HG03460 (cell line): ENCODE data around the gene RINT1.

Experiments used
- ATAC-seq: cut with Tn5 transposase; IDR thresholded peaks from one replicate; pipeline ENCODE4 v1.9.1; 2021; ENCODE audit not compliant: unreplicated experiment

Gene RINT1

DNA sequence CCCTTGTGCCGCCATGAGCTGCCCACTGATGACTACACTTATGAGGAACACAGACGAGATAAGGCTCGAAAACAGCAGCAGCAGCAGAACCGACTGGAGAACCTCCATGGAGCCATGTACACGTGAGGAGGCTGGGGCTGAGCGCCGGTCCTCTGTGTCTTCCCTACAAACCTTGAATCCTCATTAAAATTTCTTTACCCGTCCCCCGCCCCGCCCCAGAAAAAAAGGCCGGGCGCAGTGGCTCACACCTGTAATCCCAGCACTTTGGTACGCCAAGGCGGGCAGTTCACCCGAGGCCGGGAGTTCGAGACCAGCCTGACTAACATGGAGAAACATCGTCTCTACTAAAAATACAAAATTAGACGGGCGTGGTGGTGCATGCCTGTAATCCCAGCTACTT is 1.5 kb upstream of the RINT1 start:
- no peak for ATAC-seq

DNA sequence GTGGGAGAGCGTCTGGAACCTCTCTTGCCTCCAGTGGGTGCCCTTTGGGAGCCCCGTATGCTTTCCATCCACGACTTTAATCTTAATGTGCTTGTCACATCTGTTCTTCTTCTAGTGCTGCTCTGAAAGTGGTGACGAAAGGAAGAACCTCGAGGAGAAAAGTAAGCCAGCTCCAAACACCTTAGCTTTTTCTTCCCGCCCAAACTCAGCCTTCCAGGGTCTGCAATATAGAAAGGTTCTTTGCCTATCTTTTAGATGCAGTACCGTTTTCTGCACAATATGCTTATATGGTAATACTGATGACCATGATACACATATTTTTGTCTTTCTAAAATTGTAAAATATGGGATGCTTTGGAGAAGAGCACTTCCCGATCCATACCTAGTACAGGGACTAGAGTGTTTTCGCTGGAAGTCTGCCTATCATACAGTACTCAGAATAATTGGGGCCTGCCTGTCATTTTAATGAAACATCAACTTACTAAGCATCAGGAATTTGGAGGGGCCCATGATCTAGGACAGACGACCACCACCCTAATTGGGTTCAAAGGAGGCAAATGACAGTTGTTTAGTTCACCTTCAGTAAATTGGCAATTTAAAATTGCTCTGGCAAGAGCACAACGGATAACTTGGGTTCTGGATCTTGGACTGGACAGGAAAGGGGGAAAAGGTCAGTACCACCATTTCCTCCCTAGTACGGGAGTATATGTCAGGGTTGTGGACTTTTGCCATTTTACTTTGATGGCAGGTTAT is 884 bp downstream of the RINT1 start:
- ATAC-seq: no peak

DNA sequence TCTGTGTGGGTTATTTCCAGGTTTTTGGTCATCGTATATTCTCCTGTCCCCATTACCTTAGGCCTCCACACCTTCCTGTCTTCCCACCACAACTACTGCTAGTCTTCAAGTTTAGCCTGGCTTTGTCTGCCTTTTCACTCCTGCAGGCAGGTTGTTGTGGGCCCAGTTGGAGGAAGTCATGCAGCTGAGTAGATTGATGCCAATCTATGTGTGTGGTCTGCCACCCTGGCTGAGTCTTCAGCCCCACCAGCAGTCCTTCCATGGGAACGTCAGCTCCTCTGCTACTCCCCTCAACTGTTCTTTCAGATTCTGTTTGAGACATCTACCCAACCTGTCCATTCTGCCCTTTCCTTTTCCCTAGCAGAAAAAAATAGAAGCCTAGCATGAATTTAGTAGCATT is 6.3 kb downstream of the RINT1 start:
- ATAC-seq: no peak

DNA sequence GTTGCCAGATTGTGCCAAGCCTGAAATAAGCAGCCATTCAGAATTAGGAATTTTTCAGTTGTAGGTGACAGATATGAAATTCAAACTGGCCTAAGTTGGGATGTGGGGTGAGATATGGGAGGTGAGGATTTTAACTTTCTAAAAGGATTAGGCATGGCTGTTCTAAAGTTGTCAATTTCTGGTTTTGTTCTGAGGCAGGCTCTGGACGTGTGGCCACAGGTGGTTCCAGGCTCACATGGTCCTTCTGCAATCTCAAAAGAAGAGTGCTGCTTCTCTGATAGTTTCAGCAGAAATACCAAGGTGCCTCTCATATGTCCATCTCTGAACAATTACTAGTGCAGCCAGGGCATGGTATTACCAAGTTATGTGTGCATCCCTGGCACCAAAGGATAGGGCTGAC is 27.9 kb downstream of the RINT1 start:
- ATAC-seq: no peak

DNA sequence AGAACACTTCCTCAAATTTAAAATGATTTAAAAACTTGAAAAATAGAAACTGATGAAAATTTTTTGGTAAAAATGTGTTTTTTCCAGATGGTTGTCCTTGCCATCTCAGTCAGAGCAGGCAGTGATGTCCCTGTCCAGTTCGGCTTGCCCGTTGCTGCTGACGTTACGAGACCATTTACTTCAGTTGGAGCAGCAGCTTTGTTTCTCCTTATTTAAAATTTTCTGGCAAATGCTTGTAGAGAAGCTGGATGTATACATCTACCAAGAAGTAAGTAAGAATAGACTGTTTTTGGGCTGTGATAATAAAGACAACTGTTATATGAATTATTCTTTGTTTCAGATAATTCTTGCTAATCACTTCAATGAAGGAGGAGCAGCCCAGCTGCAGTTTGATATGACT is 33.2 kb downstream of the RINT1 start:
- no peak for ATAC-seq

DNA sequence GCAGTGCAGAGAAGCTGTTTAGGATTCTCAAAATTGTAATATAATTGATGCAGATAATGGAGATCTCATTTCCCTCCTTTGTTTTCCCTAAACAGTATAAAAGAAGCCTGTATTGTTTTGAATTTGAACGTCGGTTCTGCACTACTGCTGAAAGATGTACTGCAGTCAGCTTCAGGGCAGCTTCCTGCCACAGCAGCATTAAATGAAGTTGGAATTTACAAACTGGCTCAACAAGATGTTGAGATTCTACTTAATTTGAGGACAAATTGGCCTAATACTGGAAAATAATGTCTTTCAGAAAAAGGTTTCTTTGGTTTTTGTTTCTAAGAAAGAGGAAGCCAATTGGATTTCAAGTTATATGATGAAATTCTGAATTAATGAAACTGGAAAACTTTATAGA is 35.0 kb downstream of the RINT1 start:
- ATAC-seq: no peak

DNA sequence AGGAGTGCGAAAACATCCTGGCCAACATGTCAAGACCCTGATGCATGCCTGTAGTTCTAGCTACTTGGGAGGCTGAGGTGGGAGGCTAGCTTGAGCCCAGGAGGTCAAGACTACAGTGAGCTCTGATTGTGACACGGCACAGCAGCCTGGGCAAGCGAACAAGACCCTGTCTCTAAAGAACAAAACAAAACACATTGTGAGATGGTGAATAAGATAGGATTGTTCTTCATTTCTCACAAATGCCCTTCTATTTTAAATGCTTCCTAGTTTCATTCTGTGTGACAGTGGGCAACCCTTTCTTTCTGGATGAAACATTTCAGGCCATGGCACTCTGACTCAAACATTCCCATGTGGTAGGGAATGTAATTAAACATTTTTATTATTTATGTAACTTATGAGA is 35.8 kb downstream of the RINT1 start:
- ATAC-seq: no peak

DNA sequence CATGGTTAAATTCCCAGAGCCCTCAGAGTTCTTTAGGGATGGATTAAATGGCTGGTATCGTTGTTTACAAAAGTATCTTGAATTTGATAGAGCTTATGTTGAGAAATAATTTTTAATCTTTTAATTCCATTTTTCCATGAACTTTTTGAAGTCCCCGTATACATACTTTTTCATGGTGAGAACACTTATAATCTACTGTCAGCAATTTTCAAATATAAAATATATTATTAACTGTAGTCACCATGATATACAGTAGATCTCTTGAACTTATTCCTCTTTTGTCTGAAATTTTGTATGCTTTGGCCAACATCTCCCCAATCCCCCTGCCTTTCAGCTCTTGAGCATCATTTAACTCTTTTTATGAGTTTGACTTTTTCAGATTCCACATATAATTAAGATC is 39.9 kb downstream of the RINT1 start:
- no peak for ATAC-seq

DNA sequence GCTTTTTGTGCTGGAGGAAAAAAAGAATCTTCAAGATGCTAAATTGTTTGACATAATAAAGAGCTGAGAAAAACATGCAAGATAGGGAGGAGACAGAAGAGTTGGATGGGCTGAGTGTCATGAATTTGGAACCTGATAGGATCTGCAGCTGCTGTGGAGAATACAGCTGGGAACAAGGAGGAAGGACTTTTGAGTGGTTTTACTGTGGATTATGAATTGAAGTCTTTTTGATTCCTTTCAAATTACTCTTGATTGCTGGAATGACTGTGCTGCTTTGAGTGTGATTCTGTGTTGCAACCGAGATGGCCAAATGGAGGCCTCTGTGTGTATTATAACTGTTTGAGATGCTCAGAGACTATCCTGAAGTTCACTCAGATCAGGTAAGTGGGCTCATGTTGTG is 45.2 kb downstream of the RINT1 start:
- no peak for ATAC-seq

DNA sequence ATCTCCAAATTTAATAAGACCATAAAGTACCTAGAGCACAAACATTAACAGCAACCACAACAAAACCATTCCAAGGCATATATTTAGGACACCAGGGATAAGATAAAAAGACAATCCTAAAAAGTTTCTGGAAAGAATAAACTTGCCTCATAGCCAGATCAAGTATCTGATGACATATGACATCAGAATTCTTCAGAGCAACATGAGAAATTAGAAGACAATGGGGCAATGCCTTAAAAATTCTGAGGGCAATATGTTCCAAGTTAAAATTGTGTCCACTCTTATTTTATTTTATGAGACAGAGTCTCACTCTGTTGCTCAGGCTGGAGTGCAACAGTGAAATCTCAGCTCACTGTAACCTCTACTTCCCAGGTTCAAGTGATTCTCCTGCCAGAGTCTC is 46.5 kb downstream of the RINT1 start:
- ATAC-seq: no peak

DNA sequence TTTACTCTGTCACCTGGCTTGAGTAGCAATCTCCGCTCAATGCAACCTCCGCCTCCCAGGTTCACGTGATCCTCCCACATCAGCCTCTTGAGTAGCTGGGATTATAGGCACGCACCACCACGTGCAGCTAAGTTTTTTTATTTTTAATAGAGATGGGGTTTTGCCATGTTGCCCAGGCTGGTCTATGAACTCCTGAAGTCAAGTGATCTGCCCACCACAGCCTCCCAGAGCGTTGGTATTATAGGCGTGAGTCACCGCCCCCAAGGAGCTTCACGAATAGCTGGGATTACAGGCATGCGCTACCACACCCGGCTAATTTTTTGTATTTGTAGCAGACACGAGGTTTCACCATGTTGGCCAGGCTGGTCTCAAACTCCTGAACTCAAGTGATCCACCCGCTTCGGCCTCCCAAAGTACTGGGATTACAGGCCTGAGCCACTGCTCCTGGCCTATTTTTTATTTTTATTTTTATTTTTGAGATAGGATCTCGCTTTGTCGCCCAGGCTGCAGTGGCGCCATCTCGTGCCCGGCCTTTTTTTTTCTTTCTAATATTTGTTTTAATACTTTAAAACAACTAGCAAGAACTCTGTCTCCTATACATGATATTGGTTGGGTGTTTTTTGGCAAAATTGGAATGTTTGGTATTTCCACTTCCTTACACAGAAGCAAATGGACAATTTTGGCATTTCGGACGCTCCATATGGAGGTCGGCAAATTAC is 48.2 kb downstream of the RINT1 start:
- no peak for ATAC-seq

DNA sequence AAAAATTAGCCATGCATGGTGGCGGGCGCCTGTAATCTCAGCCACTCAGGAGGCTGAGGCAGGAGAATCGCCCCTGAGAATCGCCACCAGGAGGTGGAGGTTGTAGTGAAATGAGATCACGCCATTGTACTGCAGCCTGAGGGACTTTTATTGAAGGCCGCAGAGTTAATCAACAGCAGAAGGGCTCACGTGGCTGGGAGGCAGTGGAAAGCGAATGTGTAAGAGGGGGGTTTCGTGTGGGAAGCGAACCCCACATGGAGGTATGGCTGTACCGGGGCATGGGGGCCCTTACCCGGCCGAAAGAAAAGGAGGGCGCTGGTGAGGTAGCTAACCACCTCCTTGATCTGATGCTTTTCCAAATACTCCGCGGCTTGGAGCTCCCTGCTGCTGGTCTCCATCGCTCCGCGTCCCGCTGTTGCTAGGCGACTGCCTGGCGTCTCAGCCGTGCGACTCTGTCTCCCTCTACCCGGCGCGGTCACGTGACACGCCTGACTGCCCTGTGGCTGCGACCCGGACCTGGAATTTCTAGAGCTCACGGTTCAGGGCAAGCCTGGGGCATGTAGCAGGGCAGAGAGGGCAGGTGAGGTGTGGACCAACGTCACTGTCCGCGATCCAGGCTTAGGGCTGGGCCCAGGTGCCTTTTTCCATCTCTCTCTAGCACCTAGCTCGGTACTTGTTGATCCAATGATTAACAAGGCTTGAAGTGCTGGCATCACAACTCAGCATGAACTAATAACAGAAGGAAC is 49.2 kb downstream of the RINT1 start, which contains the start of gene EFCAB10:
Gene EFCAB10 (minus strand): TSS at position 428 of the 746 bp plus-strand sequence. CDS start 30 bp downstream, at position 398.
- peak; percentile 84 for ATAC-seq

DNA sequence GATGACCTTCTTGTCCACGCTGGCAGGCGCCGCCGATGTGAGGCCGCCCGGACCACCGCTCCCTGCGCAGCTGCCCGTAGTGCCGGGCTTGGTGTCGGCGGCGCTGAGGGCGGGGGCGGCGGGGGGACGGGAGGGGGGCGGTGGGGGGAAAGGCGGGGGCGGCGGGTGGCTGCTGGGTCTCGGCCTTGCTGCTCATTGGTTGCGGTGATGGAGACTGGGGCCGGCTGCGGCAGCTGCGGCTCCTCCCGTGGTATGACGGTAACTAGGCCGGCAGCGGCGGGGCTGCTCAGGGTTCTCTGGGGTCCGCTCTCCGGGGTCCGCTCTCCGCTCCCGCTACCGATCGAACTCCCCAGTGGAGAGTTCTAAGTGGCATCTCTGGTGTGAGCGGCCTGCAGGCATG is 51.1 kb downstream of the RINT1 start:
- ATAC-seq: no peak

DNA sequence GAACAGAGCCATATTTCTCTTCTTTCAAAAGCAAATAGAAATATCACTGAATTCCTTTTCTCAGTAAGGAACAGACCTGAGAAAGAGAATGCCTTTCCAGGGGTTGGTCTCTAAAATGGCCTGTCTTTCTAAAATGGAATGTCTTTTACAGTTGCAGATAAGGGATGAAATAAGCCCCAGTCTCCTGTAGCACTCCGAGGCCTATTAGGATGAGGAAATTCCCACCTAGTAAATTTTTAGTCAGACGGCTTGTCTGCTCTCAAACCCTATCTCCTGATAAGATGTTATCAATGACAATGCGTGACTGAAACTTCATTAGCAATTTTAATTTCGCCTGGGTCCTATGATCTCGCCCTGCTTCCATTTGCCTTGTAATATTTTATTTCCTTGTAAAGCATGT is 52.2 kb downstream of the RINT1 start:
- no peak for ATAC-seq

DNA sequence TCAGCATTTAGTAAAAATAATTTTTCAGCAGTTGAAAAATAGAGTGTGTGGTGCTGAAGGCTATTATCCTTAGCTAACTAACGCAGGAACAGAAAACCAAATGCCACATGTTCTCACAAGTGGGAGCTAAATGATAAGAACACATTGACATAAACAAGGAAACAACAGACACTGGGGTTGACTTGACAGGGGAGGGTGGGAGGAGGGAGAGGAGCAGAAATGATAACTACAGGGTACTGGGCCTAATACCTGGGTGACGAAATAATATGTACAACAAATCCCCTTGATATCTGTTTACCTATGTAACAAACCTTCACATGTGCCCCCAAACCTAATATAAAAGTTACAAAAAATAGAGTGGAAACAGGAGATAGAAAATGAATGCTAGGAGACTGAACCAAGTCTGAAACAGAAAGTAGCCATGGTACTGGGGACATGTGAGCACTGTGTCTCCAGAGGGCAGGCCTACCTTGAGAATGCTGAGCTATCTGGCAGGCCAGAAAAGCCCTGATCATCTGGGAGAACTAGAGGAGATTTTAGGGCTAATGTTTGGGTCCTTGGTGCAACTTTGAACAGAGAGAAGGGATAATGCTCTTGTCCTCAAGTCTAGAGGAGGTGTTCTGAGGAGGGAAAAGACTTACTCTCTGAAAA is 54.0 kb downstream of the RINT1 start:
- ATAC-seq: no peak

DNA sequence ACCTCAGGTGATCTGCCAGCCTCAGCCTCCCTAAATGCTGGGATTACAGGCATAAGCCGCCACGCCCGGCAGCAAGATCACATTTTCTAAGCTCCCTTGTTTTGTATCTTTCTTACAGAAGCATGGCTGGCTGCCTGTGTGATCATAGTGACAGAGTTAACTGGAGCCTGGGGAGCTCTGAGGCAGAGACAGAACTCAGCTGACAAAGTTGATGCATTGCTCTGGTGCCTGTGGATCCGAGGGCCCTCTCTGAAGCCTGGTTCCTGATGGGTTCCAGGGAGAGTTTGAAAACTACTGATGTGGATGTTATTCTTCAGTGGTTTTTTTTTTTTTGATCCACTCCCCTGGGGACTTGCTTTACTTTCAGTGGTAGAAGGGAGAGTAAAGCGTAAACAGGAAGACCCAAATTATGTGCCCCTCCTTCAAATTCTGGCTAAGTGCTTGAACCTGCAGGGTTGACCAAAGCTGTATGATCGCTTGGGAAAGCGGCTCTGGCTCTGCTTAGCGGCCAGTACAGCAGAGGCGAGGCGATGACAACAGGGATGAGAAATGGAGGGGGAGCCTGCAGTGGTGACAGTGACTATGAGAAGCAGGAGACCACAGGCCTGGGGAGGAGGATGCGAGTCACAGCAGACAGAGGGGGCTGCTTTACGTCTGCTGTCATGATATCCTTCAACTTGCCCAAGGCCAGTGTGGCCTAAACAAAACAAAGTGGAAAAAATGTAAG is 56.1 kb downstream of the RINT1 start:
- ATAC-seq: no peak

DNA sequence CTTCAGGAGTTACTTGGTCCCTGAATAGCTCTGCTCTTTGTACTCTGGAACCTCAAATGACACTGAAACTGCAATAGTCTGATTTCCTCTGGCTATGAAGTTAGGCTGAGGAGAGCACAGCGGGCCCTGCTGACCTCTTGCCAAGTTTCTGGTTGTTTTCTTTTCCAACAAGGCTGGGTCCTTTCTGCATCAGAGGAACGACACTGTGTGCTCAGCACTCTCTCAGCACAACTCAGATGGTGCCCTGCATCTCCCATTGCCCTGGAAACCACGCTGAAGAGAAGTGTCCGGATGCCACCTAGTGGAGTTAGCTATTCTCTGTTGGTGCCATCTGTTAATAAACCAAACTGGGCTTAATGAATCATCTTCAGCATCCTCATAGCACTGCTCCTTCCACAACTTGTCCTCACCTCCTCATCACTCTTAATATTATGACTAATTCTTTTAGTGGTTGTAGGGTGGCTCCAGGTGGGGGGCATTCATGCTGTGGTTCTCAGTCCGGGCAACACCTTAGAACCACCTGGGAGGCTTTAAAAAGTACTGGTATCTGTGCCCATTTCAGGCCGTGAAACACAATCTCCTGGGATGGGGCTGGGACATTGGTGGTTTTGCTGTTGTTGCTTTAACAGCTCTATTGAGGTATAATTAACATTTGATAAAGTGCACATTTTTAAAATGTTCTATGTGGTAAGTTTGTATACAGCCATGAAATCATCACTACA is 57.5 kb downstream of the RINT1 start:
- peak; percentile 94 for ATAC-seq

DNA sequence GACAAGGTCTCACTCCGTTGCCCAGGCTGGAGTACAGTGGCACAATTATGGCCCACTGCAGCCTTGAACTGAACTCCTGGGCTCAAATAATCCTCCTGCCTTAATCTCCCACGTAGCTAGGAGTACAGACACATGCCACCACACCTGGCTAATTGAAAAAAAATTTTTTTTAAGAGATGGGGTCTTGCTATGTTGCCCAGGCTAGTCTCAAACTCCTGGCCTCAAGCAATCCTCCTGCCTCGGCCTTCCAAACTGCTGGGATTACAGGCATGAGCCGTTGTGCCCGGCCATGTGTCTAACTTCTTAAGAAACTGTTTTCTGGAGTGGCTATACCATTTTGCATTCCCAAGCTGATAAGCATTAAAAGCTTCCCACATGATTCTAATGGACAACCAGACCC is 58.8 kb downstream of the RINT1 start:
- ATAC-seq: no peak

DNA sequence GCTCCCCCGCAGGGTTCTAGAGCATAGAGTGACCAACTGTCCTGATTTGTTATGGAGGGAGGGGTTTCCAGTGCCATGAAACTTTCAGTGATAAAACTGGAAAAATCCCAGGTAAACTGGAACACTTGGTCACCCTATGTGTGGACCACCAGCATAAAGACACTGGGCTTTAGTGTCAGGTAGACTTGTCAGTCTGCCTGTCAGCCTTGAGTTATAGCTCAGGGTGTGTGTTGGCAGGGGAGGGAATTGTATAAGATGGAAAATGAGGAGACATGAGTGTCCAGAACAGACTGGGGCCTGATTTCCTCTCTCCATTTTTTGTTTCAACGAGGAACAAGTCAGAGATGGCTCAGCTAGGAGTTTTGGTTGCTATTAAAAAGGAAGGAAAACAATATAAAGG is 59.5 kb downstream of the RINT1 start:
- no peak for ATAC-seq

DNA sequence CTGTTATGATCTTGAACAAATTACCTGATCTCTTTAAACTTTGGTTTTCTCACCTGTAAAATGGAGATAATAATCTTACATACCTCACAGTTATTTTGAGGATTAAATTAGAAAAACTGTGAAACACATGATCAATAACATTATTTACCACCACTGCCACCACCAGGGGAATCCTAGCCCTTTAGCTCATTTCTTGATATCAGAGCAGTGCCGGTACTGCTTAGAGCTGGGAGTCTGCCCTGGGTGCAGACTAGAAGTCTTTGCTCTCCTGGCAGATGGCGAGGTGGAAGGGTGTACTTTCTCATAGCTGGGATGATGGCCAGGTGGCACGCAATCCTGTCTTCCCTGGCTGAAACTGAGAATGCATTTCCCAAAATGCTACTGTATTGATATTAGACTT is 62.0 kb downstream of the RINT1 start:
- ATAC-seq: no peak
